ENCODE measurements around the gene SPON1.

Gene SPON1

GRCh38 chr11:14299921-14300320 is 337.4 kb downstream of the SPON1 start:
- no peak for DNase-seq

- DNase-seq = no peak
These were observed 338.3 kb downstream of the SPON1 start for GRCh38 chr11:14300661-14301304.

- no peak for DNase-seq
These were observed 342.1 kb downstream of the SPON1 start for GRCh38 chr11:14304601-14305000.

GRCh38 chr11:14305649-14306048 is 343.1 kb downstream of the SPON1 start:
- no peak for DNase-seq

- DNase-seq = no peak
These were observed 344.0 kb downstream of the SPON1 start for GRCh38 chr11:14306481-14306880.

- DNase-seq = no peak
These were observed 345.8 kb downstream of the SPON1 start for GRCh38 chr11:14308114-14308896.

GRCh38 chr11:14308897-14309387 is 346.4 kb downstream of the SPON1 start:
- DNase-seq = no peak

- DNase-seq = peak; percentile 72
These were observed 347.1 kb downstream of the SPON1 start for GRCh38 chr11:14309425-14310192.

- DNase-seq = no peak
These were observed 348.2 kb downstream of the SPON1 start for GRCh38 chr11:14310679-14311078.

GRCh38 chr11:14312736-14313438 is 350.4 kb downstream of the SPON1 start:
- no peak for DNase-seq

GRCh38 chr11:14314127-14314526 is 351.6 kb downstream of the SPON1 start:
- DNase-seq = no peak

GRCh38 chr11:14315130-14315529 is 352.6 kb downstream of the SPON1 start:
- no peak for DNase-seq

Data from NCI-H187 treated with DMSO at 0.1 percent for 48 hours (cell line).